Stimulated activated CD8-positive, alpha-beta memory T cell treated with anti-CD3 and anti-CD28 coated beads, Interleukin-7, amount 100 ng/mL, for 4 hours (primary cell): Measurements from ENCODE around the gene PIGR.

Source experiments
- DNase-seq, 2 donors: peaks; one replicate each; pipeline ENCODE4 v3.0.0-alpha.2; 2020; ENCODE audit warnings: low read depth in 2 of 2

PIGR gene

DNA sequence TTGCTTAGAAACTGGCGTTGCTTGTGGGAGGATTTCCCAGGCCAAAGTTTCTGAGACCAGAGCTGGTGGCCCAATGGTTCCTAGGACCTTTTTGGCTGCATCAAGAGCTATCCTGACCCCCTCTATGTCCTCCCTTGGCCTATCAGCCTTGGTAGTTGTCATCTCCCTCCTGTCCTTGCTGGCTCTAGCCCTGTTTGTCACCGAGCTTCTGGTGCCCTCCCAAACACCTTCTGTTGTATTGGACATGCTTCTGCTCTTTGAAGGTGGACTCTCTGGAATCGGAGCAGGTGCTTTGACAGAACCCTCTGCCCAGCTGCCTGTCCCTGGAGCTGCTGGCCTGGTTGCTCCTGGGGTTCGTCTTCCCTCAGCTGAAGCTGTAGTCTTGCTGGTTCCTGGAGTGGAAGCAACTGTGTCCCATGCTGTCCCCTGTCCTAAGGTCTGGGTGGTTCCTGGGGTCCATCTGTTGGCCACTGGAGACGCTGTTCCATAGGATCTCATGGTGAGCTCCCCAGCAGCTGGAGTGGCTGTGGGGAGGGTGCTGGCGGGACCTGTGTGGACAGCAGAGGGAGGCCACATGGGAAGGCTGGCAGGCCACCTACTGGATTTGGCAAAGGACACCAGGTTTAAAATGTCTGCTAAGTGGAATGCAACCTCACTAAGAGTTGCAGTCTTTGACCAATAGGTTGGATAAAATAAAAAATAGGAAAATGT is 14.6 kb upstream of the PIGR start:
- no peak for DNase-seq

DNA sequence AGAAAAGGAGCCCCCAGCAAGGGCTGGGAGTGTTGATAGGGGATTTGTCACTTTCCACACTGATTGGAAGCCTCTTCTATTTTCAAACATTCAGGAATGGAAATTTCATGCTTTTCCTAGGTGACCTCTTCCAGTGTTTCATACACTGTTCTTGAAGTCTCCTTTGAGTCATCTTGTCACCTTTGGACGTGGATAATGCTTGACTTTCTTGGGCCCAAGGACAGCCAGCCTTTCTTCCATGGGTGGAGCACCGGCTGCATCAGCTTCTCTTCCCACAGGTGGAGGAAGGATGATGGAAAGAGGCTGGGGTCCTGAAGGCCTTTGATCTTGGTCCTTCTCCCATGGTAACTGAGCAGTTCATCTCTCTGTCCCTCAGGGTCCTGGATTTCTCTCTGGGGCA is 11.9 kb upstream of the PIGR start:
- DNase-seq: no peak

DNA sequence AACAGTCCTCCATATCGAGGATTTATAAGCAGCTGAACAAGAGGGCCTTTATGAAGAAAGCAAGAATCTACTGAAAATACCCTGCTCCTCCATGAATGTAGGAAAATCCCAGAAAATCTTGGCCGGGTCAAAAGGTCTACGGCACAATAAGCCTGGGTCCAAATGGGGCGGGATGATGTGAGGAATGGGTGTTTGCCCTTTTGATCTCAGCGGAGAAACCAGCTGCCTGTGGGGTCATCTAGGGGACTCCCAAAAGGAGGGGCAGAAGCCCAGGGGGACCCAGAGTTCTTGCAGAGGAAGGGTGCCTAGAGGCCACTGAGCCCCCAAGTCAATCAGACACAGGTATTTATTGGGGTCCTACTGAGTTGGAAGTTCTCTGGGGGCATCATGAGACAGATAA is 11.4 kb upstream of the PIGR start:
- no peak for DNase-seq

DNA sequence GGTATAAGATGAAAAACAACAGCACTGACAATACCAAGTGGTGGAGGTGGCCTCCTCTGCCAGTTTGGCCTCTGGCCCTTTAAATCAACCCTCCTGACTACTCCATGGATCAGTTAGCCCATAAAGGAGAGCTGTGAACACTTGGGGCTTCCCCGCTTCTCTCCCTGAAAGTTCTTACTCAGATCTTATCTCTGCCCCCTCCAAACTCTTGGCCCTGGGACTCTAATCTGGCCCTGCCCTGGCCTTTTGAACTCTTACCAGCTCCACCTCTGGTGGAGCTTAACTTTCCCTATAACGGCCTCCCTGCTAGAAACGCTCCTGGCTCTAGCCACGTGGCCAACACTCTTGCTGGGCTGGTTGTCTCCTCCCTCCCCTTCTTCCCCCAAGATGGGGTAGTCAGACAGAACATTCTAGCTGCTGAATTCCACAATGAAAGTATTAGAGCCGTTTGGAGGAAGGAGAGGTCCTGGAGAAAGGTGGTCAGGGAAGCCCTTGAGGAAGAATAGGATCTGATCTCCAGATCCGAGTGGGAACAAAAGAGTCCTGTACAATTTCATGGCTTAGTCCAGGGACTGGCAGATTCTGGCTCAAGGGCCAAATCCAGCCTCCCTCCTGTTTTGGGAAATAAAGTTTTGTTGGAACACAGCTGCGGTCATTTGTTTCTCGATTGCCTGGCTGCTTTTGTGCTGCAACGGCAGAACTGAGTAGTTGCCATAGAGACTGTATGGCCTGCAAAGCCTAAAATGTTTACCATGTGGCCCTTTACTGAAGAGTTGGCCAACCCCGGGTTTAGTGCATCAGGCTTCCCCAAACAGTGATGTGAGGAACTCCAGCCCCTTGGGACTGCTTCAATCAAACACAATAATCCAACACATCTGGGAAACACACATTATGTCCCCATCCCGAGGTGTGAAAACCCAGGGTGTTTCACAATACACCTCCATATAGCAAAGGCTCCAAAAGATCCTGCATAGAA is 9.5 kb upstream of the PIGR start:
- no peak for DNase-seq

DNA sequence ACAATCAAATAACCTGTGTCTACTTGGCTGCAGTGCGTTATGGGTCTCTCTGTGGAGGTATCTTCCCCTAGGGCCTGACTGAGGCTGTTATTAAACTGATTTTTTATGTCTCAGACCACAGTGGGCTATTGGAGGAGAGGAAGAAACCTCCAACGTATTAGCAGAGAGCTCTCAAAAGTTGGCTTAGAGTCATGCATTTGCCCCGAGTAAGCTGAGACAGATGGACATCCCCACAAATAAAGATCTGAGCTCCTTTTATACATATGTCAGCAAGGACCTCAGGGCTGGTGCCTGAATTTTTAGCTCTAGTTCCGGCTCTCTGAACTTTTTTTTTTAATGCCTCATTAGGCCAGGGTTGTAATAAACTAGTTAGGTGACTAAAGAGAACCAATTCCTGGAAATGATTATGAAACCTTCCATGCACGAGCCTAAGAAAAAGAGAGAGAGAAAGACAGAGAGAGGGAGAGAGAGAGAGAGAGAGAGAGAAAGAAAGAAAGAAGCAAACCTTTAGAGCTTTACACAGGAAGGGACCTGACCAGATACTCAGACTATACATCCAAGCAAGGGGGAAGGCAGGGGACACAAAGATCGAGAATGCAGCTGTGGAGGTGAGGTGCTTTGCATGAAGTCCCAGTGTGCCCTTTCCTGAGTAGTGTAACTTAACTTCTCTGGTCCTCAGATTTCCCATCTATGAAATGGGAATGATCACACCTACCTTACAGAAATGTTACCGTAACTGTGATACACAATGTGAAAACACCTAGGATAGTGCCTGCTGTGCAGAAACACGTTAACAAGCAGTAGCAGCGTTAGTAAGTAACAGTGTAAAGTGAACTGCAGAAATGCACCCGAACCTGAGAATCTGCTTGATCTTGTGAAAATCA is 8.4 kb upstream of the PIGR start:
- no peak for DNase-seq

DNA sequence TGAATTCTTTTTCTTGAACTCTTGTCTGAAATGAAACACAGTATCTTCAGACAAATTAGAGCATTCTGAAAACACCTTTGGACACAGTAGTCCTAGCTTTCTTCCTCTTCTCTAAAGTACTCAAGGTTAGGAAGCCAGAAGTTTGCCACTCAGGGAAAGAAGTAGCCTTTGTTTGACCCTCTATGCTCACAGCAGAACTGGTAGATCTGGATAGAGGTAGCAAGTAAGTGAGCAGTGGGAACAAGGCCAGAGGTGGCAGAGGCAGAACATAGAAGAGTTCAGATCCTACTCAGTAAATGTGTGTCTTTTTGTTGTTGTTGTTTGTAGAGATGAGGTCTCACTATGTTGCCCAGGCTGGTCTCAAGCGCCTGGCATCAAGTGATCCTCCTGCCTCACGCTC is 7.4 kb upstream of the PIGR start:
- no peak for DNase-seq

DNA sequence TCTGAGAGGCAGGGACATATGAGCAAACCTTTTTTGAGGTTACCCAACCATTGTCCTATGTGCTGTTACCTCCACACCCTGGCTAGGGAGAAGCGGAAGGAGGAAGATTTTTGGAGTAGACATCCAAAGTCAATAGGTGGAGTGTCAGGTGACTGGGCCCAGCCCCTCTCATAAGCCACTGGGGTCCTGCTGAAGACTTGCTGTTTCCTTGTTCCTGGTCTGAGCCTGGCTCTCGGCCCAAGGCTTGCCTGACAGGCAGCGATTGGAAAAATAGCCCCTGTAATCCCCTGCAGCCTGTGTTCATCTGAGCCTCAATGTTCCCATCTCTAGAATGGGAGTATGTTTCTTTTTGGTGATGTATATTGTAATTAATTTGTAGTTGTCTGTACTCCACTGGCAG is 6.9 kb upstream of the PIGR start:
- DNase-seq: no peak

DNA sequence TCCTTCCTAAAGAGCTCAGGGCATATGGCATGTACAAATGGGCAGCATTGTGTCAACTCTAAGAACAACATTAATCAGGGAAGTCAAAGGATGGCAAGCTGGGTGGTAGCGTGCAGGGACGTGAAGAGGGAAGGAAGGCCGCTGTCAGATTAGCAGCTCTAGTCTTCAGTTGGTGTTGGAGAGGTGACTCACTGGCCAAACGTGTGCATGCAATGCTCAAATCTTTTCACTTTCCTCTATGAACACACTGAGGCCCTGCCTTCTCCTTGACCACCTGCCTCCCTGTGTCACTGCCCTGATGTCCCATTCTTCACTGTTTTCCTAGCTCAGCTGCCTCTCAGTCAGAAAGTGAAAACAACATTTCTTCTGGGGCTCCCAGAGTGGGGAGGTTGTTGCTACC is 5.9 kb upstream of the PIGR start:
- DNase-seq: no peak

DNA sequence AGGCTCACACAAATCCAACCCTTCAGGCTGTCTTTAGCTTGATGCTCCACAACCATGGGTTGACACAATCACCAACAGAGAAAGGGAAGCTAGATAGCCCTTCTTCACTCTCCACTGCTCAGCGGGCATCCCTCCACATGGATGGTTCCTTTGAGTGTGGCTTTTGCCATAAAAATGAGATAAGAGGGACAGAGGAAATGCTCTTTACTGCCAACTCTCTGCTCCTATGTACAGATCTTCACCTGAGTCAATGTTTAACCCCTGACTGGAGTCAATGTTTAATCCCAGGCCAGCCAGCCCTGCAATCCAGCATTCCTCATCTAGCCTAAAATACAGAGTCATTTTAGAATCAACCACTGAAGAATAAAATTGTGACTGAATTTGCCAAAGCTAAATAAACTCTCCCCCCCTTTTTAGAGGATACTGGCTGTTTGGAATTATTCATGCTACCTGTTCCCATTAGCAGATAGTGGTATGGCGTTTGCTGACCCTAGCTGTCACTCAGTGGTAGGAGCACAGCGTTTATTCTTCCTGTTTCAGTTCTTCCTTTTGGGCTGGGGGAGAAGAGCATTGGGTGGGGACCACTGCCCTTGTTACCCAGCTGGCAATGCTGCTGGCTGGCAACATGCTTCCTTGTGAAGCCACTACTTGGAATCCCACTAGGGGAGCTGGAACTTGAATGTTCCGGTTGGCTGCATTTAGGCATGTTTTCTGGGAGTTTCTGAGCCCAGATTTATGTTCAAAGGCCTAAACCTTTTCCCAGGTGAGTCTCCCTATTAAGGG is 5.2 kb upstream of the PIGR start:
- DNase-seq: no peak

DNA sequence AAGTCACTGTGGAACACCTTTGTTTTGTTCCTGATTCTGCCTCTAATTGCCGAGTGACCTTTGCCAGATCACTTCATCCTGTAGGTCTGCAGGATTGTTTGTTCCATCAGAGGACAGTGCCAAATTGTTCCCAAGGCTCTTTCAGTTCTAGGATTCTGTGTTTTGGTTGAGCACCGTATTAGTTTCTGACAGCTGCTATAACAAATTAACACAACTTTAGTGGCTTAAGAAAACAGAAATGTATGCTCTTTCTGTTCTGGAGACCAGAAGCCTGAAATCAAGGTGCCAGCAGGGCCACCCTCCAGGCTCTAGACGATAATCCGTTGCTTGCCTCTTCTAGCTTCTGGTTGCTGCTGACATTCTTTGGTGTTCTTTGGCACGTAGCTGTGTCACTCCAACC is 3.4 kb upstream of the PIGR start:
- no peak for DNase-seq

DNA sequence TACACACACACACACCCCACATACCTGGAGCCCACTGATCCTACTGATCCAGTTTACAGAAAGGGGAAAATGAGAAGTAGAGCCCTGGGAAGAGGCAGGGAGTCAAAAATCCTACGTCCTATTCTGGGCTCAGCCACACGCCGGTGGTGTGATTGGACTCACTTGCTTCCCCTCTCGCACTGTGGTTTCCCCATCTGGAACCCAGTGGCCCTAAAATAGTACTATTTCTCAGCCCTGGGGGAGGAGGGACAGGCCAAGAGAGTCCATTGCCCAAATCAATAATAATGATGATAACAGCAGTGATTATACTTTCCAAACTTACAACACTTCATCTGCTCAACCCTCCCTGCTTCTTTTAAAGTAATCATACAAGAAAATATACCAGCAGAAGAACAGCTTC is 2.9 kb upstream of the PIGR start:
- no peak for DNase-seq

DNA sequence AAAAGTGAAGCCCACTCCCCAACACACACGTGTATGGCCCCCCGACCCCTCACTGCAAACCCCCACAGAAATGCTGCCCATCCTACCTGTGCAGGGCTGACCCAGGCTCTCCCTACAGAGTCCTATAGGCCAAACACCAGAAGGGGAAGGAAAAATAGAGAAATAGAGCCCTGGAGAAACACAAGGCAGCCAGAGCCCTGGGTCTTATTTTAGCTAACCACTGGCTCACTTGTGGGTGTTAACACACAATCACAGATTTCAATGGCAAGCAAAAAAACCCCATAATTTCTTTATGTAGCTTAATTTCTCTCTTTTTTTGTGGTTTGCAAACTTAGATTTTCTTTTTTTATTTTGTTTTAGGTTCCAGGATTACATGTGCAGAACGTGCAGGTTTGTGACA is 989 bp upstream of the PIGR start:
- DNase-seq: no peak

DNA sequence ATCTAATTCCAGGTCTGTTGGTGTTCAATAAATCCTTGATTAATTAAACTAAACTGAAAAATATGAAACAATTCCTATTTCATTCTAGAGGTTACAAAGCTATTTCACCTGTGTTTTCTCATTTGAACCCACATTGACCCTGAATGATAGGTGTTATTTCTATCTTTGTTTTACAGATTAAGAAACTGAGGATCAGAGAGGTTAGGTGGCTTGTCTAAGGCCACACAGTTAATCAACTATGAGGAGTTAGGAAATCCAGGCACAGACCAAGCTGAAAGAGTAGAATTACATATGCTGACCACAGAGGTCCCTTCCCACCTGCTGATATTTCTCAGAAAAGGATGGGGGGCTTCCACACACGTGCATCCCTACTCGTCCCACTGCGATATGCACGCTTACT is 487 bp downstream of the PIGR start:
- no peak for DNase-seq

DNA sequence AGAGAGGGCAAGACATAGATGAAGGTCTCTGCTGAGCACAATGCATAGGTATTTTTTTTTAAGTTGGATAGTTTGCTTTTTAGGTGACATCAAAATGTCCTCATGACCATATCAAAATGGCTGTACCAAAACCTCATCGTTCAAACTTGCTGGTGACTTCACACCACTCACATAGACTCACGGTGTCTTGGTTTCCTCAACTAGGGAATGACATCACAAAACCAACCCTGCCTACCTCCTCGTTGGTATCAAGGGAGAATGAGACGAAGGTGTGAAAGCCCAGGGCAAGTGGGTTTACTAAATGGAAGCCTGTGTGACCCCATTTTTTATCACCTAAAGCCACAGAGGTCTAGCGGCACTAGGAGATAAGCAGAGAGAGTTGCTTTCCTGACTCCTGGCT is 1.6 kb downstream of the PIGR start:
- no peak for DNase-seq

DNA sequence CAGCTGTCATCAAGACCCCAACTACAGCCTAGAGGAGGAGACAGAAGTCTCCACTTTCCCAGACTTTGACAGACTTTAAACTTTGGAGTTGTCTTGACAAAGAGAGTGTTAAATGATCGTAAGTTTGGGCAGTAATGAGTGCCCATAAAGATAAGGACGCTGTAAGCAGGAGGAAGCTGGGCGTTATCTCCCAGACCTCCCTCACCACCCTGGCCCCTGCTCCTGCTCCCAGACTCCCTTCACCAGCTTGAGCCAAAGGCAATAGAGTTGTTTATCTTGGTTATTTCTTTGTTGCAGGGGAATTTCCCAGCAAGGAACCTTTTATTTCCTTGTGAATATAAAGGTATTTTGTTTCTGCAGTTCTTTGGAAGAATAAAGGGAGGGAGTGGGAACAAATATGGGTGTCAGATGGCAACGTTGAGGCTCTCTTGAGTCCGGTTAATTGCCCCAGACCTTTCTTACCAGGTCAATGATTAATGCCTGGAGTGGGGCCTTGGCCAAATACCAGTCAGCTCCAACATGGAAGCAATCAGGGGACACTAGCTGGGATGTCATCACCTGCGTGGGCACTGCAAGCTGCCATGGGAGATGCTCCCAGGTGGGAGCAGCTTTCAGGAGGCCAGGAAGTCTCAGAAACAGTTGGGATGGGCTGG is 4.4 kb downstream of the PIGR start:
- DNase-seq: no peak

DNA sequence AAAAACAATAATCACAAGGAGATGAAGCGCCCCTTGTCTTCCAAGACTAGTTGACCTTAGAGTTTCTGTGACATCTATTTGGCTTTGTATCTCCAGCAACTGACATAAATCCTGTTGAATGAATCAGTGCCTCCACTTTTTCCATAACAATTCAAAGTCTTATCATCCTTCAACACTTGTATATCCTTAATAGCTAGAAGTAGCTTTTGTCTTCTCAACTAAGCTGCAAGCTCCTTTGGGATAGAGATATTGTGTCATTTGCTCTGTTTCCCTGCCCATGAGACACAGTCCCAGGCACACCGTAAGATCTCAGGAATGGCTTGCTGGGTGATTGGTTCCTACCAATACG is 5.7 kb downstream of the PIGR start:
- DNase-seq: no peak

DNA sequence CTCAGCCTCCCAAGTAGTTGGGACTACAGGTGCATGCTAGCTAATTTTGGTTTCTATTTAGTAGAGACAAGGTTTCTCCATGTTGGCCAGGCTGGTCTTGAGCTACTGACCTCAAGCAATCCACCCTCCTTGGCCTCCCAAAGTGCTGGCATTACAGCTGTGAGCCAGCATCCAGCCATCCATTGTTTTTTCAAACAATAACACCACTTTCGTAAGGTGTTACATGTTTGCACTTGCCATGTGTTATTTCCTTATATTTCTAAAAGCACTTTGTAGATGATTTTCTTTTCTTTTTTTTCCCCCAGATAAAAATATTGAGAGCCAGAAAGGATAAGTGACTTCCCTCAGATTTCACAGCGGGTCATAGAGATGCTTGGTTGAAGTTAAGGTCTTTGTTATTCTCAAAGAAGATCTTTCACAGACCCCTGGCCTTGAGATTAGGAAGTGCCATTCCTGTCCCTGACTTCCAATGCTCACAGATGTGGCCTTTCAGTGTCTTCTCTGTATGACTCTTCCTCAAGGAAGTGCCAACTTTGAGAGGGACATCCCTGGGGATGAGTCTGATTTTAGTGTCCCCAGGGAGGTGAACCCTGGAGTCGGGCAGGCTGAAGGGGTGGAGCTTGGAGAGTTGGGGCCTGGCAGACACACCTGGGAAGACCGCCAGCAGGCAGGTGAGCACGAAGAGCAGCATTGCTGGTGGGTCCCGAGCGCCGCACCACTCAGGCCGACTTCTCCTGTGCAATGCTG is 6.3 kb downstream of the PIGR start:
- no peak for DNase-seq

DNA sequence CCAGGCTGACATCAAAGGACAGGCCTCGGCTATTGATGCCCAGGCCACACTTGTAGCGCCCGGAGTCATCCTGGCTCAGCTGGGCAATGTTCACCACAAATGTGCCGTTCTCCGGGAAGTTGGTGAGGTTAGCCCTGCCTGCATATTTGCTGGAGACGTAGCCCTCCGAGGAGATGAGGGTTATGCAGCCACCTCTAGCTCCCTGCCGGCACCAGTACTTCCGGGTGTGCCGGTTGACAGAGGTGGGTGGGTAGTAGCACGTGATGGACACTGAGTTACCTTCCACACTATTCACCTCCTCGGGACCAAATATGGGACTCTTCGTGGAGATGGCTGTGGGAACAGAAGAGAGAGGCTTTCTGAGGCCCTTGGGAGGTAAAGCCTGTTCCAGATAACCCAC is 7.1 kb downstream of the PIGR start:
- DNase-seq: no peak

DNA sequence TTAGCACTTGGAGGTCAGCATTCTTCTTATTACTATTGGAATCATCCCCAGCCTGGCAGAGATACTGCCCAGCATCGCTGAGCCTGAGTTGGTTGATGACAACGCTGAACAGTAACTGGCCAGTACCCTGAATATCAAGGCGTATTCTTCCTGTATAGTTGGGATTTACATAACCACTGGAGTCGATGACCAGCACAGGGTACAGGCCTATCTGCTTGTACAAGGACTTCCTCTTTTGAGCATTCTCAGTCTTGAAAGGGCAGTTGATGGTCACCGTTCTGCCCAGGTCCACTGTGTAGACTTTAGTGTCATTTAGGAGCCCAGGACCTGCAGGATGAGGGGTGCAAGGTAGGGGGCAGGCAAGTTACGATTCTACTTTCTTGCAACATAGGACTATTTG is 8.8 kb downstream of the PIGR start:
- no peak for DNase-seq

DNA sequence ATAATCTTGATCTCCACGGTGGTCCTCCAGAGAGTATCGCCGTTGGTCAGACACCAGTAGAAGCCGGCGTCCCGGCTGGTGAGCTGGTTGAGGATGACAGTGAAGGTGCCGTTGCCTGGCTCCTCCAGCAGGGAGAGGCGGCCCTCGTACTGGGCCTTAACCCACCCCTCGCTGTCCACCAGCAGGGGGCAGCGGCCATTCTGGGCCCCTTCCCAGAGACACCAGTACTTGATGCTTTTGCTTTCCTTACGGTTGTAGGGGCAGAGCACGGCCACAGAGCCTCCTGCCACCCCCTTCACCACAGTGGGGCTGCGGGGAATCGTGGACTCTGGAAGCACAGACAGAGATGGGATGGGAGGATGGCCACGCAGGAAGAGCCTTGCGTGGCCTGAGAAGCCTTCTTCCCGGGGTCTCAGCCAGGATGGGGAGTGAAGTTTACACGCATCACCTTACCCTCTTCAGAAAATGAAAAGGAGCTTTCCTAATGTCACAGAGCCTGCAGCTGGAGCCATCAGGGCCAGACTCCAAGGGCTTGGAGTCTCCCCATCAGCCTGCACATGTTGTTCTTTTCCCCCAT is 10.7 kb downstream of the PIGR start:
- DNase-seq: no peak
